Epidermal melanocyte (primary cell): Measurements from ENCODE around the gene DIDO1.

Source experiments
- DNase-seq: peaks from one replicate; pipeline ENCODE4 v3.0.0; 2011; ENCODE audit warnings: low spot score; ENCODE audit not compliant: insufficient read length

The DIDO1 gene

GRCh38 chr20:62911701-62912280 lies 14.5 kb downstream of the DIDO1 start:
- no peak for DNase-seq

DNA sequence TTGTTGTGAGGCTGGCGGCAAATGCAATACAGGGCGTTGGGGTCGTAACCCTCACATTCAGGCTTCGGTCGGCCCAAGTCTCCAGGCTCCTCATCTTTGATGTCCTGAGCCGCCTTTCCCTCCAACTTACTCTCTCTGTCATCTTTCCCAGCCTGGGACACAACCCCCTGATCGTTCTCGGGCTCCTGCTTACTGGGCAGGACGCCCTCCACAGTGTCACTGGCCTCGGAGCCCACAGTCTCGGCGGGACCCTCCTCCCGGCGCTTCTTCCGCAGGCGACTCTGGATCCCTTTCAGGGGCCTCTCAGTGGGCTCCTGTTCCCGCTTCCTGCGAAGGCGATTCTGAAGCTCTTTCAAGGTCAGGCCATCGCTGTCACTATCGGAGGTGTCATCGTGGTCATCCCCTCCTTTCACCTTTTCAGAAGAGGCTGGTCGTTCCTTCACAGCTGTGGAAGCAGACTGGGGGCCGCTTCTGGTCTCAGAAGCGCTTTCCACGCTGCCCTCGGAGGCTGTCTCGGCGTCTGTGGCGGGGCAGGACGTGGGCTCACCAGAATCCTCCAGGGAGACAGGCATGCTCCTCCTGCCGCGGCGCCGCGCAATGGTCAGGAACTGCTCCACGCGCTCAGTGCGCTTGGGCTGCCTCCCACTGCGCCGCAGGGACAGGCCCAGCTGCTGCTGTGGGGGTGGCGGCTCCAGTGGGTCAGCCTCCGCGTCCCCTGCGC lies 15.4 kb downstream of the DIDO1 start:
- DNase-seq: no peak

DNA sequence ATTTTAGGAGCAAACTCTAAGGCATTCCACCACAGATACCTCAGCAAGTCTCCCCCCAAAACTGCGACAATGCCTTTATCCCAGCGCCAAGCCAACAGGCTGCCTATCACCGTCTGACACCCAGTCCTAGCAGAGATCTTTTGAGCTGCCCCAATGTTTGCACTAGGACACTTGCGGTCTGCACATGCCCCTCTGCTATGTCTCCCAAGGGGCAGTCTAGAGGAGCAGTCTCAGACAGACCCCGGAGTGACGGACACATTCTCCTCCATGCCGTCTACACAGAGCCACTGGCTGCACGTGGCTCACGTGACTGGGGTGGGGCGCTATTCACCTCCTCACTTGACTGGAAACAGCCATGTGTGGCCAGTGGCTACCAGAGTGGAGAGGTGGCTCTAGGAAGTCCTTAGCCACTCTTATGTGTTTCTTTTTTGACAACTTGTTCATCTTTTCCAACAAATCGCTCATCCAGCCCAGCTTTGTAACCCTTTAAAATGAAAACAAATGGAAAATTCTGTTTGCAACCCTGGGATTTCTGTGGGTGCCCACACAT lies 16.0 kb downstream of the DIDO1 start:
- no peak for DNase-seq

GRCh38 chr20:62908971-62909791 lies 17.1 kb downstream of the DIDO1 start:
- no peak for DNase-seq

GRCh38 chr20:62907384-62908317 lies 18.7 kb downstream of the DIDO1 start:
- DNase-seq: no peak

DNA sequence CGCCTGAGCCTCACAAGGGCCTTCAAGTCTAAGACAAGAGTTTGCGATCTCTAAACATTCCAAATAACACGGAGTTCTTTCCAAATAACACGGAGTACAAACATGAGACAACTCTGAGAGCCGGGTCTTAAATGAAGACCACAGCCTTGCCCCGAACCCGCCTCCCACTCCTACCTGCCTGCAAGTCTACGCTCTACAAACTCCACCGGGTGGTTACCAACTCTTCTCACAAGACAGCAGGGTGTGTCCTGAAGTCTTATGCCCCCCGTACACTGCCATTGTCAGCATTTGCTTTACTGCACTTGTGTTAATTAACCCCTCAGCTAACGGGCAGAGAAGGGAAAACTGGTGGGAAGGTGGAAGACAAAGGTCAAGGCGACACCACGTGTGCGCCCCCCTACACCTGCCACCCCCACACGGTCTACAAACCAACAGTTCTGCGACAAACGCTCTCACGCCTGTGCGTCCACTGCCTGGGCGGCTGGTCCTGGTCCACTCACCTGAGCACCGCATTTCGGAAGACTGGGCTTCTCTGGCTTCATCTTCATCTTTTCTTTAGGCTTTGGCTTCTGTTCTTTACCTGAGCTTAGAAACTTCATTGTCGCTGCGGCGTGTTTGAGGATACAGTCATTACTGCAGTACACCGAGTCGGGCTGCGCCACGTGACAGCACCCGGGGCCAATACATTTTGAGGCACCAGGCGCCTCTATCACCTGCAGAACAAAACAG lies 19.5 kb downstream of the DIDO1 start:
- DNase-seq: no peak

DNA sequence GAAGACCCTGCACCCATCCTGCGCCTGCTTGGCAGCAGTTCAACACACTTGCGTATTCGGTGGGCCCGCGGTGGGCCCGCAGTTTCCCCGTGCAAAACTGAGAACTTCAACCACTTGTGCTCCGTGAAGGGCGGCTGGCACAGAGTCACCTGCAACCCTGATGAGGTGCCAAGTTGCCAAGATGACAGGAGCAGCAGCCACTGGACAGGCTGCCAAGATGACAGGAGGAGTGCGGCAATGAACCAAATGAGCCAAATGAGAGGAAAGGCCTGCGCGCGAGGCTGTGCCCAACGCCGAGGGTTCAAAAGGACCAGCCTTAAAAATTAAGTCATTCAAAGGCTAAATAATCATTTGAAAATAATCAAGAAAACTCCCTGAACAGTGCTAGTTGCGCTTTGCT lies 20.1 kb downstream of the DIDO1 start:
- no peak for DNase-seq

DNA sequence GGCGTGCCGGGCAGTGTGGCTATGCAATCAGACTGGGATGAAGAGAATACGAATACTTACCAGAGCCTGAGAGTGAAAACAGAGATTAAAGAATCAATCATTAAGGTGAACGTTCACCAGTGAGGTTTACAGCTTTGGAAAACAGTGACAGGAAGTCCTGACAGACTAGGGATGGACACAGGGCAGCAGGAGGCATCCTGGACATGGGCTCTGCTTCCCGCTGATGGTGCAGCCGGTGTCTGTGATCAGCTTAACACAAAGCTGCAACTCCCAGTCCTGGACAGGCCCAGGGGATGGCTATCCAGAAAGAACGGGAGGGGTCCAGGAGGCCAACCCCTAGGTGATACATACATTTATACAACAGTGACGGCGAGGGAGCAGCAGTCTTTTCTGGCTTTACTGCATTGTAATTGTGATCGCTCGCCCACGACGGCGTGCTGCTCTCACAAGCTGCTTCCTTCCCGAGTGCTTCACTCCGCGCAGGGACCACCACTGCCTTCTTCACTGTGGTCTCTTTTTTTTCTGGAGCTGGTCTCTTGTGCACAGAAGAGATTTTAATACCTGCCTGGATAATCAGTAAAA lies 20.7 kb downstream of the DIDO1 start:
- DNase-seq: no peak

DNA sequence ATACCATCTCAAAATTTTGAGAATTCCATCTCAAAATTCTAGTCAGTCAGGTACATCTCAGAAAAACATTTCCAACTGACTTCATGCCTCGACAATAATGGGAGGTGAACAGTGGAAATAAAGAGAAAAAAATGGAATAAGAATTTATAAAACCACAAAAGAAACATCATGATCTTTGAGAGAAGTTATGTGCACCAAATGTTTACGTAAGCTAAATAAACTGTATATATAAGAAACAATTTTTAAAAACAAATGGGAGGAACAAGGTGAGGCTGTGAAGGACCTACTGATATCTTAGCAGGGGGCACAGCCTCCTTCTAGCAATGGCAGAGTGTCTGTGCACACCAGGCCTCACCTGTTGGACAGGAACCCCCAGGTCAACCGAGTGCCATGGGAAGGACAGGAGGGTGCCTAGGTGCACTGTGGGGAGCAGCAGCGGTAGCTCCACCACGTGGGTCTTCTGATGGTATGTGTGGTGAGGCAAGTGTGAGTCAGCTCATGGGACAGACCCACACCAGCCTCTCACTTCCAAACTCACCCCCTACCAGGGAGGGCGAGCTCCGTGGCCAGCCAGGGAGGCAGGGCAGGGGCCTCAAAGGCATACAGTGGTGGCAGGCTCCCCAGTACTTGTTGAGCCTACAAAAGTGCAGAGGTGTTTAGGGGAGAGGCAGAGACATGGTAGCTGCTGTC lies 23.2 kb downstream of the DIDO1 start:
- DNase-seq: no peak

GRCh38 chr20:62901891-62902290 lies 24.4 kb downstream of the DIDO1 start:
- DNase-seq: no peak

DNA sequence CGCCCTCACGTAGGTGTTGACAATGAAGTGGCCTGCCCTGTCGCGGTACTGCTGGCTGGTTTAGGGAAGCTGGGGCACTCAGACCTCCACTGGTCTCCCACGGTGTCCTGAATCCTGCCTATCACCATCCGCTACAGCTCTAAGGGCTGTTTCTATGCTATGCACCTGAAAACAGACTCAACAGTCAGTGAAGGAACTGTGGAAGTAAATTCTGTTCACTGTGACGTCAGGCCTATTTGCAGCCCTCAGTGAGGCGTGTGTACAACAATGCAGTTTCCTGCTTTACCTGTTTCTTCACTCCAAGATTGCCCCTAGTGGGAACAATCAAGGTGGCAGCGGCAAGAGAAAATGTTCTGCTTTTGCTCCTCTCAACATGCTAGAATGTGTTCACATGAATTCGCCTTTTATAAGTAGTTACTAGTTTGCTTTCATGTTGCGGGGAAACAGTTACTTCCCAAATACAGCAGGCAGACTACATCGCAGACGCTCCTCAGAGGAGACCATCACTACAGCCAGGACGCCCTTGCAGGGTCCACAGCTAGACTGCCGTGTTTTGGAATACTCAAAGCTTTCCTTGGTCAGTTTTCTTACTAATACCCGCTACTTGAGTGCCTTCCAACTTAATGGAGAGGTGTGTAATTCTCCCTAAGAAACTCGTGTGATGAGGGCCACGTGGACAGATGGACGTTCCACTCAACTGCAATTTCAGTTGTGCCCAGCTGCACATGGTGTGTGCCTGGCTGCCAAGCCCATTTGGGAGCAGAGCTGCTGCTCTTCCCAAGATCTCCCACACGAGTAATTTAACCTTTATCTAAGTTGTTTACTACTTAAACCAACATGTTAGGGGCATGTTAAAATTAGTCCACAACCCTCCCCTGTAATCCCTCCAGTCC lies 25.4 kb downstream of the DIDO1 start:
- DNase-seq: no peak

GRCh38 chr20:62900052-62900691 lies 26.1 kb downstream of the DIDO1 start:
- DNase-seq: peak; percentile 95

DNA sequence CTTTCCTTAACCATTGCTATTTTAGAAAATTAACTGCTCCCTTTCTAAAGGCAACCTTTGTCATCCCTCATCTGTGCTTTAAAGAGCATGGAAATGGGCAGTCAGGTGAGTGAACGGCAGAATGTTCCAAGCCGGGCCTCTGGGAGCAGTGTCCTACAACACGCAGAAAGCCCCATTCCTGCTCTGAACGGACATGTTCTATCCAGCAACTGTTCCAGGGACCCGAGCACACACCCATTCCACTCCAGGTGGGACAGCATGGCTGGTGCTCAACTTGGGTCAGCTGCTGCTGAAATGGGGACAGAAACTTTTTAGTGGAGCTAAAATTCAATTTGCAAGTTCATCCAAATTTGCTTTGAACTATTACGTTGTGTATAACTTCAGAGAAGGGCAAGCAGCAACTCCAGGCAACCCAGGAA lies 26.7 kb downstream of the DIDO1 start:
- DNase-seq: no peak

DNA sequence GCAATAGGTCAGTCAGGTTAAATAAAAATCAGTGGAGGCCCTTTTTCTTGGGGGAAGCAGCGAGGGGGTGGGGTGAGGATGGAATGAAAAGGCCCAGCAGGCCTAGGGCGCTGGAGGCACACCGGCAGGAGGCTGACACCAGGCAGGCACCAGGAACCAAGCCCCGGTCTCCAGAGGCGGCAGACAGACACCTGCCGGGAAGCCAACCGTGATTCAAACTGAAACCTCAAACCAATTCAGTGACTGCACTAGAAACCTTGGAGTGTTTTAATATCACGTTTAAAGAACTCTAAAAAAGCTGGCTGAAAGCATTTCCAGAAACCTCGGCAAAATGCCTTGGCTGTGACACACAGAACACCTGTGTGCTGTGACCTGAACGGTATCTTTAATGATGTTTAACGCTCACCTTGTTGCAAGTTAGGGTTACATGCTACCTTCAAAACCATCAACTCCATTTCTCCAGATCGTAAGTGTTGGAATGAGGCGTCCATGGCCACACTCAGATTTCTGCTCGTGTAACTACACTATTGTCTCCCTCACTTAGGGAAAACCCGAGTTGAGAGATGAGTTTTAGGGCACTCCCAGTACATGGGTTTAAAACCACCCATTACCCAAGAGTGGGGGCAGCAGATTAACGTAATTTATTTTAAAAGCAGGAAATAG lies 27.2 kb downstream of the DIDO1 start:
- no peak for DNase-seq

DNA sequence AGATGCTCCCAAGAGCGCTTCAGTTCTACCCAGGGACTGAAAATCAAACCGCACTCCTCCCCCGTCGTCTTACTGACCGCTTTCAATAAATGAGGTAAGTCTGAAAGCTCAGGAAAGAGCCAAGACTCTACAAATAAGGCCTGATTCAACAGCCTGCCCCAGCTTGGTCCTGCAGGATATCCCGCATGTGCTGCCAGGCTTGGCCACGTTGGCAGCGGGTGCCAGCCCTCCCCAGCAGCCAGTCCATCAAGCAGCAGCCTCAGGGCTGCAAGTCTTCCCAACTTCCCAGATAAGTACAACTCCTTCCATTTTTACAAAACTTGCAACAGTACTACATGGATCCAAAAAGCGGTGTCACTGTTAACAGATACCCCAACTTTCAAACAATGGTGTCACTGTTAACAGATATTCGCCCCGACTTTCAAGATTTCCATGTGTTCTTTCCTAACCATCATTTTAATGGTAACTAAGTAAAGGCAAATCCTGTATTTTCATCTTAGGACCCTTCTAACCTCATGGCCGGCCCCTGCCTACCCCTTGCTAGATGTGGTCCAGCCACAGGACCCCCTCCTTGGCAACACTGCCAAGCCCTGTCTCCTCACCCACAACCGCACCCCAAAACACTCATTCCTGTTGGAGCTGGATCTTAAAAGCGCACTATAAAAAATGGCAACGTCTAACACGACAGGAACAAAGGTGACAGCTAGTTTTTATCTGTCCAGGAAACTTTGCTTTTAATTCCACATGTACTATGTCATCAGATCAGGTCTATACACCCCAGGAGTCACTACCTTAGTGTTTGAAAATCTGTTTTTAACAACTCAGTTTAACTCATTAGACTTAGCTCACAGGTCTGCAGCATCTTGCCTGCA lies 28.0 kb downstream of the DIDO1 start:
- DNase-seq: no peak

GRCh38 chr20:62897666-62898065 lies 28.6 kb downstream of the DIDO1 start:
- no peak for DNase-seq
